ENCODE results near the gene ALDOC. TPM values are rescaled to one million over a fixed set of nuclear protein-coding genes. Genes with fewer than 3 reads are reported as not detected.
A peak's percentile ranks its signal among the peaks of the same experiment; 100 is the strongest.

Gene ALDOC
- total and polyA plus RNA-seq, 4 donors, result 15.5 to 52.5 (median 30.6) TPM

- no peak overlapping the region for H3K4me3 ChIP-seq
- H3K4me1 ChIP-seq (ENCODE audit: control insufficient read depth in 5 of 5, insufficient read depth in 5 of 5, low read length in 5 of 5), result peaks cover 0 to 39% (median 0%) of the 10 kb centered on the region in 5 donors
- H3K27ac ChIP-seq (ENCODE audit: low read depth in 1 of 2, low read length in 1 of 2), result no peak overlapping the region
- H3K36me3 ChIP-seq (ENCODE audit: control insufficient read depth in 4 of 4, insufficient read depth in 4 of 4, low read length in 4 of 4), result peaks cover 0 to 5% (median under 1%) of the 10 kb centered on the region in 4 donors
- H3K9ac ChIP-seq (ENCODE audit: insufficient read depth in 1 of 2, low read length in 2 of 2), result peak overlapping the region in 1 of 2 donors; percentile 13
- WGBS, 2 donors, result 80 to 88% methylated on average over 5 of the region's 5 CpGs
- TF ChIP-seq CTCF (IDR thresholded peaks at IDR 0.05; ENCODE audit: control extremely low read depth, extremely low read depth), result no peak
- H3K27me3 ChIP-seq (ENCODE audit: control insufficient read depth in 3 of 3, insufficient read depth in 3 of 3, low read length in 2 of 3), result no peaks in the 10 kb centered on the region
- ATAC-seq (ENCODE audit: insufficient read depth, low FRiP score) (no peak), DNase-seq (no peak)
- H3K9me3 ChIP-seq (ENCODE audit: control insufficient read depth in 4 of 4, insufficient read depth in 3 of 4, low read length in 3 of 4), result no peaks in the 10 kb centered on the region
Measured at GRCh38 chr17:28572259-28573039, 4.2 kb downstream of the ALDOC start.

- H3K36me3 ChIP-seq (ENCODE audit: control insufficient read depth in 4 of 4, insufficient read depth in 4 of 4, low read length in 4 of 4), result peaks cover 0 to 5% (median 1%) of the 10 kb centered on the region in 4 donors
- peak; percentile 95 to 96 (median 95) for DNase-seq
- WGBS, 2 donors, result 0 to 1% methylated on average over 47 to 49 of the region's 49 CpGs
- H3K9ac ChIP-seq (ENCODE audit: insufficient read depth in 1 of 2, low read length in 2 of 2), result peak within 1 kb of the TSS; percentile 88 to 89
- ATAC-seq (ENCODE audit: insufficient read depth, low FRiP score), result peak; percentile 100
- H3K27me3 ChIP-seq (ENCODE audit: control insufficient read depth in 3 of 3, insufficient read depth in 3 of 3, low read length in 2 of 3), result no peaks in the 10 kb centered on the region
- H3K4me1 ChIP-seq (ENCODE audit: control insufficient read depth in 5 of 5, insufficient read depth in 5 of 5, low read length in 5 of 5), result peaks cover 0 to 29% (median 0%) of the 10 kb centered on the region in 5 donors
- peak within 1 kb of the TSS; percentile 86 for H3K27ac ChIP-seq (ENCODE audit: low read depth in 1 of 2, low read length in 1 of 2)
- H3K9me3 ChIP-seq (ENCODE audit: control insufficient read depth in 4 of 4, insufficient read depth in 3 of 4, low read length in 3 of 4), result no peaks in the 10 kb centered on the region
- no peak for TF ChIP-seq CTCF (IDR thresholded peaks at IDR 0.05; ENCODE audit: control extremely low read depth, extremely low read depth)
- H3K4me3 ChIP-seq, result peak within 1 kb of the TSS; percentile 90
Measured at GRCh38 chr17:28571361-28572122, 5.2 kb downstream of the ALDOC start, which contains the start of gene PIGS. PIGS (minus strand) TSS chr17:28571524; CDS start chr17:28571496, 28 bp downstream.

GRCh38 chr17:28570716-28571360, 5.9 kb downstream of the ALDOC start:
- Histone ChIP-seq H3K27ac (ENCODE audit: low read depth in 1 of 2, low read length in 1 of 2) (peak overlapping the region; percentile 75 to 86), H3K4me3 (peak overlapping the region; percentile 90), H3K9ac (ENCODE audit: insufficient read depth in 1 of 2, low read length in 2 of 2) (peak overlapping the region; percentile 76 to 88), H3K4me1 (ENCODE audit: control insufficient read depth in 5 of 5, insufficient read depth in 5 of 5, low read length in 5 of 5) (peaks cover 0 to 26% (median 0%) of the 10 kb centered on the region in 5 donors), H3K9me3 (ENCODE audit: control insufficient read depth in 4 of 4, insufficient read depth in 3 of 4, low read length in 3 of 4) (no peaks in the 10 kb centered on the region), H3K36me3 (ENCODE audit: control insufficient read depth in 4 of 4, insufficient read depth in 4 of 4, low read length in 4 of 4) (peaks cover 0 to 5% (median 2%) of the 10 kb centered on the region in 4 donors), H3K27me3 (ENCODE audit: control insufficient read depth in 3 of 3, insufficient read depth in 3 of 3, low read length in 2 of 3) (no peaks in the 10 kb centered on the region)
- WGBS, 2 donors, result 1 to 3% methylated on average over 29 to 39 of the region's 39 CpGs
- ATAC-seq (ENCODE audit: insufficient read depth, low FRiP score), result peak; percentile 9
- DNase-seq, result peak in 2 of 3 donors; percentile 19 to 28
- TF ChIP-seq CTCF (IDR thresholded peaks at IDR 0.05; ENCODE audit: control extremely low read depth, extremely low read depth), result no peak
